DMS 273 (cell line): ENCODE data around the gene CRACR2A.
A peak's percentile ranks its signal among the peaks of the same experiment; 100 is the strongest.

Experiments
- DNase-seq: peaks from one replicate; lab custom pipeline; 2025; ENCODE audit not compliant: unreplicated experiment; lab: John Stamatoyannopoulos, UW

The CRACR2A gene

DNA sequence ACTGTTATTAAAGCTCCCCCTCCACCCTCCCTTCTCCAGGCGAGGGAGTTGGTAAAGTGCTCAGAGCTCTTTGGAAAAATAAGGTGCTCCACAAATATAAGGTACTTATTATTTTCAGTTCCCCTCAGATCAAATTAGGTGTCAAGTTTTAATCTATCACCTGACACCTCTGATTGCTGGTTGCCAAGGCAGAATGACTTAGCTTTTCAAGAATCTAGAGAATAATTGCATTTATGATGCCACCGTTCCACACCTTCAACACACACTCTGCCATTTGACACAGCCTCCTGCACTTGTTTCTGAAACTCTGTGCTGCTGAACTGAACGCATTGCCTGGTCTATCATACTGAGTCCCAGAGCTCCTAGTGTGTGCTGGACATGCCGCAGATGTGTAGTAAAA lies 128.6 kb downstream of the CRACR2A start:
- DNase-seq, result no peak

DNA sequence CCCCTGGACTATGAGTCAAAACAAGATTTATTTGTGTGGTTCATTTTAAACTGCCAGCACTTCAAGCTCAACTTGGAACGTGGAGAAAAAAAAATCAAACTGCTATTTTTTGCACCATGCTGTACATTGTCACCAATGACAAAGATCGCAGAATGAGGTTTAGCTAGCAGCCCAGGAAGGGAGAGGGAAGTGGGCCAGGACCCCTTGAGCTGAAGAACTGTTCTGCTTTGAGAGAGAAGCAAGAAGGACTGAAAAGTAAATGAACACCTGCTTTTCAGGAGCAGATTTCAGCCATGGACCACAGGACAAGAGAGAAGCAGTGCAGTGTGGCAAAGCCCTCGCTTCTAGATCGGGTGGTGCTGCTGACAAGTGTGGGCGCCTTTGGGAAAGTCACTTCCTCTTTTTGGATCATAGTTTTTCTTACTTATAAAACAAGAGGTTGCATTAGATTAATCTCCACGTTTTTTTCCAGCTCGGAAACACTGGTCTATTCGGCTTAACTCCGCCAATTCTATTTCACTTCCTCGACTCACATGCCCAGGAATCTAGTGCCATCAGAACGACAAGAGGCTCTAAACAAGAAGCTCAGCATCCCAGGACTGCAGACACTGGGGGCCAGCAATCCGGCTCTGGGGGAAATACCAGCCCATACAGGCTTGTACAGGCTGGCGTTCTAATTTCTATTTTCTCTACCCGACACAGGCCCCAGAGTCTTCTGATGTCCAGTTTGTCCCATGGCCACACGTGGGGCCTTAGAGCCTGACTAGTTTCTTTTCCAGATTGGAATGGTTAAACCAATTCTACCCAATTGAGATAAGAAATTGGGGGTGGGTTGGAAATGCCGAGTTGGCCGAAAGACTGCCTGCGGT lies 129.9 kb downstream of the CRACR2A start:
- no peak for DNase-seq

- DNase-seq, result no peak
These were observed 130.7 kb downstream of the CRACR2A start for GRCh38 chr12:3622021-3622821.

DNA sequence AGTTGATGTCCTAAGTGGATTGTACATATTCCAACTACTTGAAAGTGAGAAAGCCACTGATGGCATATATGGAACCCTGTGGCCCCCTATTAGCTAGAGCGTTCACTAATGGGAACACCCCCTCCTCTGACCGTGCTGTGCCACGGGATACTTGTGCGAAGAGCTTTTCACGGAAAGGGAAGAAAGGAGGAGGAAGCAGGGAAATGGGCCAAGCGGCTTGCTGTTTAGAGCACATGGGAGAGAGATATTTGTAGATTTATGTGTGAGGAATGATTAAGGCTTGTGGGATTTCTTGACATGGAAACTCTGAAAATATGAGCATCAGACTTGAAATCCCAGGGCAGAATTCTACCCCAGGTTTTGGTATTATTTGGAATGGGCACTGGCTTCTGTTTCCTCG lies 132.1 kb downstream of the CRACR2A start:
- no peak for DNase-seq

DNA sequence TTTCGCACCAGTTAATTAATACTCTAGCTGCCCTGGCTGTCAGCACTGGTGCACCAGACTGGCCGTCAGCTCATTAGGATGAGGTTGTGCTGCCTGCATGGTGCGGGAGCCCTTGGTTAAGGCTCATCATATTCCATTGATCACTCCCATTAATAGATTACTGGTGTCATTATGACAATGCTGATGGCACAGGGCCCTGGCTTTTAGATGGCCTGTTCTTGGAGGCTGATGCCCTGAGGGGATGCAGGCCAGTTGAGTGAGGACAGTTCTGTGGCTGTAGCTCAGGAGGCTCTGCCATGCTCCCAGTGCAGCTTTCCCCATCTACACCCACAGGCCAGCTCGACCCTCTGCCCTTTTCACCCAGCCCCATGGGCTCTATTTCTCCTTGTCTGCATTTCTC lies 135.3 kb downstream of the CRACR2A start:
- DNase-seq, result no peak

DNA sequence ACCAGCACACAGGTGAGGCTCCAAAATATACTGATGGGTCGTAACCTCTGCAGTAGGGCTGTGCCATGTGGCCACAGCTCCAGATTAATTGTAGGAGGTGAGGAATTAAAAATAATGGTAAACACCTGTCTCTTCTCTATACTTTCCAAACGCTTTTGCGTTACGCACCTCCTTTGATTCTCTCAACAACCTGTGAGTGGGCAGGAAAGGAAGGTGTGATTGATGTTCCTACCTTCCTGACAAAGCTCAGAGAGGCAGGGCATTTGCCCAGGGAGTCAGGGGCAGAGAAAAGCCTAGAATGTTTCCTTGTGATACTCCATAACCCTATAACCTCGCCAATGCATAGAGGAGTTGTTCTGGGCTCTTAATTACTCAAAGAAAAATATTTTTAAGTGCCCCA lies 137.0 kb downstream of the CRACR2A start:
- no peak for DNase-seq

GRCh38 chr12:3614806-3615466 lies 138.0 kb downstream of the CRACR2A start:
- peak; percentile 37 for DNase-seq

DNA sequence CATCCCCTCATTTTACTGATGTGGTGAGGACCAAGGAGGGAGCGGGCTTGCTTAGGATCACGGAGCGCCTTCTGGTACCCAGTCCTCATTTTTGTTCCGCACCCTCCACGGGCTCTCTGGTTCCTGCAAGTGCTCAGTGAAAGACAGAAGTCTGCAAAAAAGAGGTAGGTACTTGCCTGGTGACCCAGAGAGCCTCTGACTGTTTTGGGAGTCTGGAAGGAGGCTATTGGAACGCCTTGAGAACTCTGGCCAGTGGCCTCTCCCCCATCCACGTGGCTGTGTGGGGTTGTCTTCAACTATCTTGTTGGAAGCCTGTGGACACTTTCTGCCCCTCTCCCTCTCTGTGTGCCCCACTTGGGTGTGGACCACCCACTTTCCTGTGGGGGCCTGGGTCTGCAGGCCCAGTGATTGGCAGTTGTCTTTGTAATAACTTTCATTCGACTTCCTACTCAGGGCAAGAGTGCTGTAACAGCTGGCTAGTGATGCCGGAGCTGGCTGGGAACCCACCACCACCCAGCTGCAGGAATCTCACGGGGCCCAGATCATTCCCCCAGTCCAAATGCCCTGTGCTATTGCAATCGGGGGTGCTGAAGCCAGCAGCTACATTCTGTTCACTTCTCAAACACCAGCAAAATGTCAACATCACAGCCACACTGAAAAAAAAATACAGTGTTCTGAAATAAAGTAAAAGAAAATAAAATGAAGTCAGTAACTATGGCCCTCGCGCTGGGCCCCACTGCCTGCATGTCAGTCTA lies 139.1 kb downstream of the CRACR2A start:
- DNase-seq, result no peak

GRCh38 chr12:3611860-3612703 lies 140.8 kb downstream of the CRACR2A start:
- DNase-seq, result peak; percentile 36

- DNase-seq, result no peak
These were observed 145.1 kb downstream of the CRACR2A start for GRCh38 chr12:3607821-3608220.

DNA sequence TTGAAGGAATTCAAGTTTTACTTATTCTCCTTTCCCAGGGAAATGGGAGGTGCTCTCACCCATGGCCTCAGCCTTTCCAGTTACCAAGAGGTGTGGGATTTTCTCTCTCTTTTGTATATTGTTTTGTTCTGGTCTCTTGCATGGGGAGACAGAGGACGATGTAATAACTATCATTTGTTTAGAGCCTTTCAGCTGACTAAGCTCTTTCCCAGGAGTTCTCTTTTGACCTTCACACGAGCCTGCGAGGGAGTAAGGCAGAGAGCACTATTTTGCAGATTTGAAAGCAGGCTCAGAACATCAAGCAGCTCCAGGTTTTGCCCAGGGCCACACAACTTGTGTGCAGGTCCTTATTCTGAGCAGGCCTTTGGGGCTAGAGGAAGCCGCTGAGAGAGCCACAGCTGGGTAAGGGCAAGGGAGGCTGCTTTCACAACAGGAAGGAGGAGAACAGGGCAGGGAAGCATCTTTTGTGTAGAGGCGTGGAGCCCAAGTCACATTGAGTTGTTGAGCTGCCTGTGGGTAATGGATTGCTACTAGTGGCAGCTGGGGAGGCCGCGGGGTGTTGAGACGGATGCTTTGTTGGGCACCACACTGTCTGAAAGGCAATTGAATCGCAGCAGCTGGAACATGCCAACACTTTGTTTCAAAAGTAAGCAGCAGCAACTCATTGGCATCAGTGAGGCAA lies 145.7 kb downstream of the CRACR2A start:
- no peak for DNase-seq

- DNase-seq, result no peak
These were observed 146.8 kb downstream of the CRACR2A start for GRCh38 chr12:3606128-3606527.

GRCh38 chr12:3605692-3606091 lies 147.2 kb downstream of the CRACR2A start:
- no peak for DNase-seq

DNA sequence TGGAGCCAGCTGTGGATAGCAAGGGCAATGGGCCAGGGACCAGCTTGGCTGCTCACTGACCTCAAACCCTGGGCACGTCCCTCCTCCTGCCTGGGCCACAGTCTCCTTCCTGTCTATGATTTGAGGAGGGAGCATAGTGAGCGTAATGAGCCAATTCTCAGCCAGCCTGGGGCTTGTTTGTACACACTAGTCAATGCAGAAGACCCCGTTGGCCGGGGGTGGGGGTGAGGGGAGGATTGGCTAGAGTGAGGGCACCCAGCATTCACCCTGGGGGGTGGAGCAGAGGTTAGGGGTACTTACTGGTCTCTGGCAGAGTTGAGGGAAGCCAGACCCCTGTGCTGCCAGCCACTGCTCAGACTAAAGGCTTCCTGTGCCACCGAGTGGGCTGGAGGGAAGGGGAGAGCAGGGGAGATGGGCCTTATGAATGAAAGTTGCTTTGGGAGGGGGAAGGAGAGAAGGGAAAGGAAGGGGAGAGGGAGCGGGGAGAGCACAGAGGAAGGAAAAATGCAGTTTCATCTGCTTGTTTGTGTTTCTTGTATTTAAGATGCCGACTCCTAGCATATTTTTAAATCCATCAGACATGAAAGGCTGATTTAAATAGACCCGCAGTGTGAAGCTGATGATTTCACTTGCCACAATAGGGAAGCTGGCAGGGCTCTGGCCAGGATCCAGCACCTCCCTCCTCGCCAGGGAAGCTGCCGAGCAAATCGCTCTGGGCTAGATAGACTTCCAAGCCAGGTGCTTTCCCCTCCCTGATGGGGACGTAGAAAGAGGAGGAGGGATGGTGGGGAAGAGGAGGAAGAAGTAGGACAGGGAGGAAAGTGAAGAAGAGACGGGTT lies 147.9 kb downstream of the CRACR2A start:
- DNase-seq, result peak; percentile 62

- no peak for DNase-seq
These were observed 148.6 kb downstream of the CRACR2A start for GRCh38 chr12:3604286-3604685.

- DNase-seq, result no peak
These were observed 149.3 kb downstream of the CRACR2A start for GRCh38 chr12:3603576-3603975.

GRCh38 chr12:3602488-3602887 lies 150.4 kb downstream of the CRACR2A start:
- DNase-seq, result no peak

DNA sequence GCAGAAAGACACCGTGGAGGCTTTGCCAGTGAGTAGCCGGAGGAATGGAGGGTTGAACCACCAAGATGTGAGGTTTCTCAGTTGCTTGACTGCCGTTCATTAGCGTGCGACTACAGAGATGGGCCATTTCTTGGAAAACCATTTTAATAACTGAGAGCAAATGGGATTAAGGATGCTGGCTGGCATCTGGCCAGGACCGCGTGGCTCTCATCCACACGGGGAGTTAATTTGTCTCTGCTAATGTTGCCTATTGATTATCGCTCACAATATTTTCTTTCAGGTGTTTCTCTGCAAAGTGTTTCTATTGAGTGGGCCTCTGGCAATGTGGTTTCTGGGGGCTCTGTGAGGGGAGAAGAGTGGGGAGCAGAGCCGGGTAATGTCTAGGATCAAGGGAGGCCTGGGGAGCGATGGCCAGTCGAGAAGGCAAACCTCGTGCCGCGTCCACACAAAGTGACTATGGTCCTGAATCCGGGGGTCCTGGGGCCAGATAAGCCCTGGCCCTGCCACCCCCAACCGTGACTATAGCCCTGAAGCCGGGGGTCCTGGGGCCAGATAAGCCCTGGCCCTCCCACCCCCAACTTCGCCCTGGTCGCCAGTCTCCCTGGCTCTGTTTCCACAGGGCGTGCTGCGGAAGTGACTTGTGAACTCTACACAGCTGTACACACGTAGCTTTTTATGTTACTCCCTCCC lies 151.3 kb downstream of the CRACR2A start:
- DNase-seq, result no peak
